HepG2 (cell line): Measurements from ENCODE around the gene PRKAG1. TPM values are rescaled to one million over a fixed set of nuclear protein-coding genes. Genes with fewer than 3 reads are reported as not detected.

Source experiments
- ATAC-seq: fragments of 200-7000 bp; cut with Tn5 transposase; 3 replicates; pipeline ENCODE4 v1.9.1; 2020; ENCODE audit warnings: mild to moderate bottlenecking, moderate library complexity
- BruUV-seq: library from RNA; stranded (reverse); fragments of 400-500 nt; replicated peaks from 2 replicates; lab custom pipeline; 2021; lab: Mats Ljungman, UMichigan
- CTCF ChIA-PET: fragments of 300-600 bp; formaldehyde crosslinking; extraction: SDS; loops from one replicate; lab custom pipeline; 2021; ENCODE audit warnings: low total read pairs, inconsistent platforms, low intra/inter-chr PET ratio; lab: Yijun Ruan, JAX
- POLR2A ChIA-PET: fragments of 350-600 bp; sonication (Branson Sonifier 250); formaldehyde crosslinking; loops from one replicate; lab custom pipeline; 2020; ENCODE audit warnings: antibody characterized with exemption, inconsistent platforms; lab: Yijun Ruan, JAX
- DNase-seq: peaks from one replicate; pipeline ENCODE4 v3.0.0-alpha.2; 2015; ENCODE audit warnings: low spot score
- FAIRE-seq: peaks from 3 replicates; lab custom pipeline; 2011; peaks lifted over from hg19 to GRCh38; lab: Jason Lieb, UNC
- H2AFZ ChIP-seq: one replicate; pipeline ENCODE4 v1.6.1; 2011; ENCODE audit warnings: low read length, inconsistent platforms
- H3K27ac ChIP-seq: fragments of 300-600 bp; 3 replicates; pipeline ENCODE4 v1.8.0; 2011; ENCODE audit warnings: mixed run types, mild to moderate bottlenecking, mixed read lengths, low read length, inconsistent platforms; ENCODE audit not compliant: insufficient read depth; ENCODE audit errors: extremely low read length
- H3K27me3 ChIP-seq, 2 experiments: fragments of 200-600 bp in 1 of 2; 2 replicates in 1 of 2; 3 replicates in 1 of 2; pipeline versions ENCODE4 v1.6.0 to v1.8.0; 2011; ENCODE audit warnings: low read length in 2 of 2, mild to moderate bottlenecking in 2 of 2, moderate library complexity in 2 of 2, inconsistent platforms in 1 of 2; ENCODE audit not compliant: insufficient read depth in 2 of 2, control insufficient read depth in 1 of 2
- H3K36me3 ChIP-seq, 2 experiments: fragments of 200-600 bp in 1 of 2; replicated peaks in 1 of 2; 2 replicates in 1 of 2; 3 replicates in 1 of 2; pipeline versions ENCODE4 v1.5.1 to v1.8.0; 2011; ENCODE audit warnings: low read length in 2 of 2, inconsistent platforms in 1 of 2; ENCODE audit not compliant: insufficient read depth in 2 of 2, control insufficient read depth in 1 of 2
- H3K4me1 ChIP-seq: 2 replicates; pipeline ENCODE4 v1.5.1; 2012; ENCODE audit warnings: low read length, inconsistent platforms; ENCODE audit not compliant: insufficient read depth
- H3K4me2 ChIP-seq: 2 replicates; pipeline ENCODE4 v1.6.0; 2011; ENCODE audit warnings: low read depth, low read length, inconsistent platforms
- H3K4me3 ChIP-seq, 3 experiments: fragments of 200-600 bp in 1 of 3; sonication (generic), shearing (Covaris generic) in 1 of 3; replicated peaks in 1 of 3; 2 replicates each; pipeline ENCODE4 v1.5.1; 2011 to 2016; ENCODE audit warnings: low read length in 3 of 3, inconsistent platforms in 2 of 3, low read depth in 2 of 3, mild to moderate bottlenecking in 2 of 3, control low read depth in 1 of 3, mixed read lengths in 1 of 3; ENCODE audit not compliant: insufficient read depth in 1 of 3
- H3K79me2 ChIP-seq: one replicate; pipeline ENCODE4 v1.6.1; 2011; ENCODE audit warnings: low read length, inconsistent platforms; ENCODE audit not compliant: insufficient read depth
- H3K9ac ChIP-seq: 2 replicates; pipeline ENCODE4 v1.6.0; 2011; ENCODE audit warnings: mild to moderate bottlenecking, low read depth, low read length, inconsistent platforms; ENCODE audit not compliant: insufficient read depth
- H3K9me3 ChIP-seq: 2 replicates; pipeline ENCODE4 v1.5.1; 2012; ENCODE audit warnings: mild to moderate bottlenecking, low read length
- H4K20me1 ChIP-seq: 2 replicates; pipeline ENCODE4 v1.6.0; 2011; ENCODE audit warnings: inconsistent platforms, mild to moderate bottlenecking, low read length, moderate library complexity; ENCODE audit not compliant: insufficient read depth
- CHD4 ChIP-seq: fragments of 200-600 bp; sonication (generic); IDR thresholded peaks from 2 replicates; pipeline ENCODE4 v1.7.0; 2017; ENCODE audit warnings: mild to moderate bottlenecking, low read length, borderline replicate concordance
- HNF4G ChIP-seq, 2 experiments: sonication (generic) in 1 of 2; formaldehyde crosslinking in 1 of 2; IDR thresholded peaks; 2 replicates each; pipeline versions ENCODE4 v1.4.0 to v1.6.1; 2011 to 2020; ENCODE audit warnings: borderline replicate concordance in 2 of 2, low read depth in 2 of 2, mild to moderate bottlenecking in 2 of 2, low read length in 1 of 2, missing genetic modification reagents in 1 of 2, moderate library complexity in 1 of 2
- MATR3 ChIP-seq: sonication (generic); formaldehyde crosslinking; IDR thresholded peaks from 2 replicates; pipeline ENCODE4 v1.4.0; 2020; ENCODE audit warnings: missing genetic modification reagents
- SIN3B ChIP-seq: fragments of 150-350 bp; IDR thresholded peaks from 2 replicates; pipeline ENCODE4 v1.6.1; 2014; ENCODE audit warnings: low read length
- STAG1 ChIP-seq: sonication (generic); formaldehyde crosslinking; IDR thresholded peaks from 2 replicates; pipeline ENCODE4 v1.4.0; 2020; ENCODE audit warnings: missing genetic modification reagents
- ZNF253 ChIP-seq: sonication (generic); formaldehyde crosslinking; IDR thresholded peaks from 2 replicates; pipeline ENCODE4 v1.8.0; 2022; ENCODE audit warnings: mild to moderate bottlenecking, missing genetic modification reagents, borderline replicate concordance
- ZNF839 ChIP-seq: sonication (generic); formaldehyde crosslinking; IDR thresholded peaks from 2 replicates; pipeline ENCODE4 v1.4.0; 2020; ENCODE audit warnings: missing genetic modification reagents, mild to moderate bottlenecking, borderline replicate concordance
- WGBS: methylation state at CpG from one replicate; pipeline ENCODE4 v1.1.6; 2017; ENCODE audit warnings: low lambda C conversion rate; 5-methylcytosine and 5-hydroxymethylcytosine counted together
- in situ Hi-C: cut with HindIII; loops from 2 replicates; pipeline ENCODE4 v1.10.0; 2017; ENCODE audit warnings: low pct_unique_long_range_greater_than_20kb; ENCODE audit not compliant: extremely low pct_ligation_motif_present
- intact Hi-C: fragments of 100-400 bp; cut with micrococcal nuclease; formaldehyde crosslinking; loops from one replicate; pipeline ENCODE4 v1.10.0; 2022; ENCODE audit not compliant: unreplicated experiment
- polyA plus RNA-seq, 8 experiments: library from polyadenylated mRNA; depleted of rRNA in 3 of 8; stranded (reverse) in 7 of 8; unstranded in 1 of 8; fragments of >200 nt; fragmentation: Illumina TruSeq in 4 of 8; extraction: Trizol in 4 of 8; gene quantifications; 2 replicates each; pipeline versions ENCODE4 v1.2.1 to v1.2.3, GENCODE V29; 2011 to 2016; ENCODE audit warnings: low read depth in 4 of 8, missing spikeins in 1 of 8, mixed read lengths in 1 of 8; ENCODE audit not compliant: insufficient read depth in 1 of 8
- total RNA-seq, 5 experiments: library from RNA; depleted of rRNA; stranded (reverse); fragments of >200 nt; fragmentation: Illumina TruSeq; extraction: Trizol; gene quantifications; 2 replicates each; pipeline ENCODE4 v1.2.3, GENCODE V29; 2016; ENCODE audit warnings: low read depth in 1 of 5
- TF ChIP-seq, protein P1 (sequence below): sonication (generic); formaldehyde crosslinking; IDR thresholded peaks from 2 replicates; pipeline ENCODE4 v1.8.0; 2022; ENCODE audit warnings: mild to moderate bottlenecking, missing genetic modification reagents, moderate library complexity
- TF ChIP-seq, protein P2 (sequence below): sonication (generic); formaldehyde crosslinking; IDR thresholded peaks from 2 replicates; pipeline ENCODE4 v1.5.0; 2020; ENCODE audit warnings: mild to moderate bottlenecking, missing genetic modification reagents, moderate library complexity
- TF ChIP-seq, protein P3 (sequence below): sonication (generic); formaldehyde crosslinking; IDR thresholded peaks from 2 replicates; pipeline ENCODE4 v1.5.0; 2020; ENCODE audit warnings: mild to moderate bottlenecking, missing genetic modification reagents
- TF ChIP-seq, protein P4 (sequence below): sonication (generic); formaldehyde crosslinking; IDR thresholded peaks from 2 replicates; pipeline ENCODE4 v1.8.1; 2022; ENCODE audit warnings: low read depth, mild to moderate bottlenecking, missing genetic modification reagents
- TF ChIP-seq, protein P5 (sequence below): sonication (generic); formaldehyde crosslinking; IDR thresholded peaks from 2 replicates; pipeline ENCODE4 v1.4.0; 2020; ENCODE audit warnings: missing genetic modification reagents, low read depth, mild to moderate bottlenecking, borderline replicate concordance

PRKAG1 gene
- total and polyA plus RNA-seq, 2 of the 13 experiments (the other 11 are each of a cell fraction or from before 2014, with no cell fraction given) = 26.1 to 32.8 TPM

DNA sequence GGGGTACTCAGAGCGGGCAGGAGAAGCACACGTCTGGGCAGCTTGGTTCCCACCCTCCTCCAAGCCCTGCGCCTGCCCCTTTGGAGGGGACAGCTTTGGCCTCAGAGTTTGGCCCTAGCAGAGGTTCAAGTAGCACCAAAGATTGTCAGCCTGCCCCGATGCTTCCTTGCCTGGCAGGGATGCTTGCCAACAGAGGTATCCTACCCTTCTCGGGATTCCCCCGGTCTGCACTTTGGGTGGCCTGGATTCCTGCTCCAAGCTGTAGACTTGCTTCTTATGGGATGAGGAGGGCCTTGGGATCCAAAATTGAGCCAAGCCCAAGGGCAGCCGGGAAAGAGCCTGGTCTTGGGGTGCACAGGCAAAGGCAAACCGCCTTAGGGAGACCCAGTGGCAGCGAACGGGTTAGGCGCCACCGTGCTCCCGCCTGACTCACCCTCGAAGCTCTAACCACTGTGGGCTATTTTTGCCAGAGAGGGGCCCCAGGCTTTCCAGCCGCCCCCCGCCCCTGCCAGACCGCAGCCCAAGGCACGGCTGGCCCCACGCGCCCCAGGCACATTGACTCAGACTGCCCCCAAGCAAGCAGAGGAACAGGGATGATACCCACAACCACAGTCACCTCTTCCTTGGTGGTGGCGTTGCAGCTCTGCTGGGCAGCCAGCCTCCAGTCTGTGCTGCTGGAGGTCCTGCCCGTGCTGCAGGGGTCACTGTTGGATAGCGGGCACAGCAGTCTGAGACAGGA, 46.2 kb downstream of the PRKAG1 start (continued):
- TF ChIP-seq CHD4 (no peak), STAG1 (peak; percentile 15; the same call in 1 of the 2 replicates), SIN3B (no peak), HNF4G (IDR thresholded peaks at IDR 0.05; ENCODE audit: borderline replicate concordance, low read depth, low read length) (no peak), HNF4G (CRISPR knock-in tag; IDR thresholded peaks at IDR 0.05; ENCODE audit: borderline replicate concordance, low read depth) (no peak)
- TF ChIP-seq, protein P1, sequence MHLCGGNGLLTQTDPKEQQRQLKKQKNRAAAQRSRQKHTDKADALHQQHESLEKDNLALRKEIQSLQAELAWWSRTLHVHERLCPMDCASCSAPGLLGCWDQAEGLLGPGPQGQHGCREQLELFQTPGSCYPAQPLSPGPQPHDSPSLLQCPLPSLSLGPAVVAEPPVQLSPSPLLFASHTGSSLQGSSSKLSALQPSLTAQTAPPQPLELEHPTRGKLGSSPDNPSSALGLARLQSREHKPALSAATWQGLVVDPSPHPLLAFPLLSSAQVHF (CRISPR knock-in tag) = no peak
- TF ChIP-seq, protein P2, sequence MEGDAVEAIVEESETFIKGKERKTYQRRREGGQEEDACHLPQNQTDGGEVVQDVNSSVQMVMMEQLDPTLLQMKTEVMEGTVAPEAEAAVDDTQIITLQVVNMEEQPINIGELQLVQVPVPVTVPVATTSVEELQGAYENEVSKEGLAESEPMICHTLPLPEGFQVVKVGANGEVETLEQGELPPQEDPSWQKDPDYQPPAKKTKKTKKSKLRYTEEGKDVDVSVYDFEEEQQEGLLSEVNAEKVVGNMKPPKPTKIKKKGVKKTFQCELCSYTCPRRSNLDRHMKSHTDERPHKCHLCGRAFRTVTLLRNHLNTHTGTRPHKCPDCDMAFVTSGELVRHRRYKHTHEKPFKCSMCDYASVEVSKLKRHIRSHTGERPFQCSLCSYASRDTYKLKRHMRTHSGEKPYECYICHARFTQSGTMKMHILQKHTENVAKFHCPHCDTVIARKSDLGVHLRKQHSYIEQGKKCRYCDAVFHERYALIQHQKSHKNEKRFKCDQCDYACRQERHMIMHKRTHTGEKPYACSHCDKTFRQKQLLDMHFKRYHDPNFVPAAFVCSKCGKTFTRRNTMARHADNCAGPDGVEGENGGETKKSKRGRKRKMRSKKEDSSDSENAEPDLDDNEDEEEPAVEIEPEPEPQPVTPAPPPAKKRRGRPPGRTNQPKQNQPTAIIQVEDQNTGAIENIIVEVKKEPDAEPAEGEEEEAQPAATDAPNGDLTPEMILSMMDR (CRISPR knock-in tag) = peak; percentile 59

DNA sequence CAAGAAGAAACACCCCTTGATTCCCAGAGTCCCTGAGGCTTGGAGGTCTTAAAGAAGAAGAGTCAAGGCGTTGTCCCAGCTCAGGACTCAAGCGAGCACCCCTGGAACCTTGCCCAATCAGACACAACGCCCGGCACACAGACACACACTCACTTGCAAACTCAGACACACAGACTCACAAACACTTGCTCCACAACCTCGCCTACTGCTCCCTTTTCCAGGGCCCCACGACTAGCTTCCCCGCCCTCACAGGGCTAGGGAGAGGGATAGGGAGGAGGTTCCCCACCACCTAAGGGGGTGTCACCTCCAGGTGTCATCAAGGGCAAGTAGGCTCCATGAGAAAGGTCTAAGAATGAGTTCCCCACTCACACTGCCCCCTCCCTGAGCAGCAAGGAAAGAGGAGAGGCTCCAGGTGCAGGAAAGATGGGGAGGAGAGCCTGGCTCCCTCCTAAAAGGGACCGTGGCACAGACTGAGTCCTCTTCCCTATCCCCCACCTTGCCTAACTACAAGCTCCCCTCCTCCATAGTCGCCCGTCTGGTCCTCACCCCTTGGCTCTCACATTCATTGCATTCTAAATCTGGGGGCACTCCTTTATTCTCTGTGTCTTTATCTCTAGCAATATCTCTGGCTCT, 47.8 kb downstream of the PRKAG1 start:
- no peak for DNase-seq
- H2AFZ ChIP-seq = no peak overlapping the region
- H3K36me3 ChIP-seq = no peaks in the 10 kb centered on the region
- BruUV-seq = no TSS peak
- FAIRE-seq = no peak
- ChIA-PET CTCF (no interaction called here), POLR2A (interaction anchor here (1.5 kb wide), 1 partner anchor 14 kb away, joined by 5 read pairs; the partner anchor contains the start of gene ARF3)
- H3K9ac ChIP-seq = no peak overlapping the region
- WGBS = 21% methylated on average over 8 of the region's 10 CpGs
- H3K27me3 ChIP-seq = peaks cover 24 to 82% of the 10 kb centered on the region in 2 experiments
- no peak for ATAC-seq
- peaks cover 9% of the 10 kb centered on the region; the same call in 1 of the 2 replicates for H4K20me1 ChIP-seq
- no peaks in the 10 kb centered on the region for H3K79me2 ChIP-seq
- intact Hi-C loops = no loop called here
- H3K4me3 ChIP-seq = peak overlapping the region in 1 of 3 experiments; percentile 72; a peak in 3 of 6 replicates
- peaks cover 50% of the 10 kb centered on the region for H3K4me1 ChIP-seq
- H3K9me3 ChIP-seq = no peaks in the 10 kb centered on the region
- in situ Hi-C loops = no loop called here
- H3K27ac ChIP-seq = no peak overlapping the region
- peak overlapping the region; percentile 78 for H3K4me2 ChIP-seq
- no peak for TF ChIP-seq MATR3 (CRISPR knock-in tag)
- TF ChIP-seq, protein P3, sequence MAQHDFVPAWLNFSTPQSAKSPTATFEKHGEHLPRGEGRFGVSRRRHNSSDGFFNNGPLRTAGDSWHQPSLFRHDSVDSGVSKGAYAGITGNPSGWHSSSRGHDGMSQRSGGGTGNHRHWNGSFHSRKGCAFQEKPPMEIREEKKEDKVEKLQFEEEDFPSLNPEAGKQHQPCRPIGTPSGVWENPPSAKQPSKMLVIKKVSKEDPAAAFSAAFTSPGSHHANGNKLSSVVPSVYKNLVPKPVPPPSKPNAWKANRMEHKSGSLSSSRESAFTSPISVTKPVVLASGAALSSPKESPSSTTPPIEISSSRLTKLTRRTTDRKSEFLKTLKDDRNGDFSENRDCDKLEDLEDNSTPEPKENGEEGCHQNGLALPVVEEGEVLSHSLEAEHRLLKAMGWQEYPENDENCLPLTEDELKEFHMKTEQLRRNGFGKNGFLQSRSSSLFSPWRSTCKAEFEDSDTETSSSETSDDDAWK (CRISPR knock-in tag) = no peak
- TF ChIP-seq, protein P4, sequence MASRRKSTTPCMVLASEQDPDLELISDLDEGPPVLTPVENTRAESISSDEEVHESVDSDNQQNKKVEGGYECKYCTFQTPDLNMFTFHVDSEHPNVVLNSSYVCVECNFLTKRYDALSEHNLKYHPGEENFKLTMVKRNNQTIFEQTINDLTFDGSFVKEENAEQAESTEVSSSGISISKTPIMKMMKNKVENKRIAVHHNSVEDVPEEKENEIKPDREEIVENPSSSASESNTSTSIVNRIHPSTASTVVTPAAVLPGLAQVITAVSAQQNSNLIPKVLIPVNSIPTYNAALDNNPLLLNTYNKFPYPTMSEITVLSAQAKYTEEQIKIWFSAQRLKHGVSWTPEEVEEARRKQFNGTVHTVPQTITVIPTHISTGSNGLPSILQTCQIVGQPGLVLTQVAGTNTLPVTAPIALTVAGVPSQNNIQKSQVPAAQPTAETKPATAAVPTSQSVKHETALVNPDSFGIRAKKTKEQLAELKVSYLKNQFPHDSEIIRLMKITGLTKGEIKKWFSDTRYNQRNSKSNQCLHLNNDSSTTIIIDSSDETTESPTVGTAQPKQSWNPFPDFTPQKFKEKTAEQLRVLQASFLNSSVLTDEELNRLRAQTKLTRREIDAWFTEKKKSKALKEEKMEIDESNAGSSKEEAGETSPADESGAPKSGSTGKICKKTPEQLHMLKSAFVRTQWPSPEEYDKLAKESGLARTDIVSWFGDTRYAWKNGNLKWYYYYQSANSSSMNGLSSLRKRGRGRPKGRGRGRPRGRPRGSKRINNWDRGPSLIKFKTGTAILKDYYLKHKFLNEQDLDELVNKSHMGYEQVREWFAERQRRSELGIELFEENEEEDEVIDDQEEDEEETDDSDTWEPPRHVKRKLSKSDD (CRISPR knock-in tag) = no peak
- TF ChIP-seq ZNF253 (CRISPR knock-in tag) = no peak
- TF ChIP-seq, protein P5, sequence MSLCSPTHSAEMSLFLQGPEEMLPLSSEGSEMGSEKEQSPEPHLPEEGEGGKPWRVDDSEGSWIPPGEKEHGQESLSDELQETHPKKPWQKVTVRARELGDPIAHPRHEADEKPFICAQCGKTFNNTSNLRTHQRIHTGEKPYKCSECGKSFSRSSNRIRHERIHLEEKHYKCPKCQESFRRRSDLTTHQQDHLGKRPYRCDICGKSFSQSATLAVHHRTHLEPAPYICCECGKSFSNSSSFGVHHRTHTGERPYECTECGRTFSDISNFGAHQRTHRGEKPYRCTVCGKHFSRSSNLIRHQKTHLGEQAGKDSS = no peak
- TF ChIP-seq ZNF839 (CRISPR knock-in tag) = no peak
